ENCODE results near the gene UBTD2. TPM values are rescaled to one million over a fixed set of nuclear protein-coding genes. Genes with fewer than 3 reads are reported as not detected.
"Not testable (repeated sequence)": the region's sequence is repeated elsewhere in the genome, so short reads cannot be mapped to it uniquely, and the experiment has no call there.

Gene UBTD2
- total RNA-seq, 1 experiment from 2014 or later: 22.7 TPM

DNA sequence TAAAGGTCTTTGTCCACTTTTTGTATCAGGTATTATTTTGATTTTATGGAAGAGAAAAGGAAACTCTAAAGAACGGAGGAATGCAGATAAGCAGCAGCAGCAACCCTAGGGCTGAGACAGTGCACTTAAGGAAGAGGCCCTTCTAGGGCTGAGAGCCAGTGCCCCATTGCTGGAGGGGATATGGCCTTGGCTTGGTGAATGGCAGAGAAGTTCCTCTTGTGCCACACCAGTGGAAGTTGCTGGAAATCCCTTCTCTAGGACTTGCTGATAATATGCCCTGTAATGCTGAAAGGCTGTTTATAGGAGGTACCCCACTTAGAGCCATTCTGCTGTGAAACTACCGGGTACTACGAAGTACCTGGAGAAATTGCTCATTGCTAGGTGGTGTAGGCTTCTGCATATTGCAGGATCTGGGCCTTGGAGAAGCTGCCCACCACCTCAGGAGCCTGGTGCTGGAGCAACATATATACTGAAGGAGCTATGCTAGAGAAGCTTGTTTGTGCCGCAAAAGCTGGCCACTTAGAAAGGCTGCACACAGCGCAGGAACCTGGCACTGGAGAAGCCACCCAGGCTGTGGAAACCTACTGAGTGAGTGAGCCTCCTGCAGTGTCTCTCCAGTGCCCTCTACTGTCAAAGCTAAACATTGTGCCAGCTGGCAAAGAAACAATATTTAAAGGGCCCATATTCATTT, 9.6 kb upstream of the UBTD2 start:
- no peak overlapping the region for H3K27ac Mint-ChIP-seq
- no peaks in the 10 kb centered on the region for H3K36me3 Mint-ChIP-seq
- DNase-seq (ENCODE audit: low spot score) (peak; percentile 53), ATAC-seq (peak; percentile 98)
- H3K4me1 Mint-ChIP-seq: no peaks in the 10 kb centered on the region
- ChIA-PET CTCF (interaction anchor here (0.6 to 3.7 kb wide), 26 partner anchors 8 to 381 kb away, joined by 3 to 25 read pairs (median 4); partner anchors contain the start of genes STK10 and UBTD2), POLR2A (no interaction called here)
- no peaks in the 10 kb centered on the region for H3K9me3 Mint-ChIP-seq
- H3K27me3 Mint-ChIP-seq (ENCODE audit: low read depth): peaks cover 7% of the 10 kb centered on the region; the same call in 1 of the 2 replicates
- no peak overlapping the region for H3K4me3 Mint-ChIP-seq
- no peak for TF ChIP-seq TEAD1 (CRISPR knock-in tag; IDR thresholded peaks at IDR 0.05)
- no peak for TF ChIP-seq RORB (CRISPR knock-in tag; IDR thresholded peaks at IDR 0.05)

DNA sequence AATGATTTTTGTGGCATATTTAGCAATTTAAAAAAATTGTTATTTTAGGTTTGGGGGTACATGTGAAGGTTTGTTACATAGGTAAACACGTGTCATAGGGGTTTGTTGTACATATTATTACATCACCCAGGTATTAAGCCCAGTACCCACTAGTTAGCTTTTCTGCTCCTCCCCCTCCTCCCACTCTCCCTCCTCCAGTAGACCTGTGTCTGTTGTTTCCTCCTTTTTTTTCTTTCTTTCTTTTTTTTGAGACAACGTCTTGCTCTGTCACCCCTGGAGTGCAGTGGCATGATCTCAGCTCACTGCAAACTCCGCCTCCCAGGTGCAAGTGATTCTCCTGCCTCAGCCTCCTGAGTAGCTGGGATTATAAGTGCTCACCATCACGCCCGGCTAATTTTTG, 8.3 kb upstream of the UBTD2 start:
- not testable (repeated sequence) for H3K9me3 Mint-ChIP-seq
- CTCF ChIA-PET: interaction anchor here (0.5 to 3.7 kb wide), 6 partner anchors 9 to 196 kb away, joined by 3 to 25 read pairs (median 4); partner anchors contain the start of genes STK10 and UBTD2

DNA sequence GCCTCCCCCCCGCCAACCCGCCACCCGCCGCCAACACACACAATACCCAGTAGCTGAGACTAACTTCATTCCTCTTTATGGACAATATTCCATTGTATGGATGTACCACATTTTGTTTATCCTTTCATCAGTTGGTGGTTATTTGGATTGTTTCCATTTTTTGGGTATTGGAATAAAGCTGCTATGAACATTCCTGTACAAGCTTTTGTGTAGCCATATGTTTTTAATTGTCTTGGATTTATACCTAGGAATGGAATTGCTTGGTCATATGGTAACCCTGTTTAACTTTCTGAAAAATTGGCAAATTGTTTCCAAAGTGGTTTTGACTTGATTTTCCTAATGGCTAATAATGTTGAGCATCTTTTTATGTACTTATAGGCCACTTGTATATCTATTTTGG, 4.9 kb upstream of the UBTD2 start:
- no peak overlapping the region for H3K4me3 Mint-ChIP-seq
- peaks cover 14% of the 10 kb centered on the region for H3K4me1 Mint-ChIP-seq
- no peak overlapping the region for H3K27ac Mint-ChIP-seq
- peaks cover 10% of the 10 kb centered on the region for H3K27me3 Mint-ChIP-seq (ENCODE audit: low read depth)
- no peak for ATAC-seq
- no peaks in the 10 kb centered on the region for H3K36me3 Mint-ChIP-seq
- ChIA-PET CTCF (interaction anchor here (0.7 kb wide), 1 partner anchor 100 kb away, joined by 3 read pairs; no protein-coding TSS in a partner anchor), POLR2A (interaction anchor here (0.6 kb wide), 1 partner anchor 10 kb away, joined by 4 read pairs; no protein-coding TSS in a partner anchor)
- no peak for DNase-seq (ENCODE audit: low spot score)
- H3K9me3 Mint-ChIP-seq: no peaks in the 10 kb centered on the region
- TF ChIP-seq JUN (CRISPR knock-in tag; IDR thresholded peaks at IDR 0.05): no peak
- TF ChIP-seq MLX (CRISPR knock-in tag; IDR thresholded peaks at IDR 0.05): no peak
- TF ChIP-seq TCF7 (CRISPR knock-in tag; IDR thresholded peaks at IDR 0.05; ENCODE audit: low read depth): no peak
- TF ChIP-seq SP1 (CRISPR knock-in tag; conservative IDR thresholded peaks at IDR 0.05): no peak
- TF ChIP-seq, protein P1, sequence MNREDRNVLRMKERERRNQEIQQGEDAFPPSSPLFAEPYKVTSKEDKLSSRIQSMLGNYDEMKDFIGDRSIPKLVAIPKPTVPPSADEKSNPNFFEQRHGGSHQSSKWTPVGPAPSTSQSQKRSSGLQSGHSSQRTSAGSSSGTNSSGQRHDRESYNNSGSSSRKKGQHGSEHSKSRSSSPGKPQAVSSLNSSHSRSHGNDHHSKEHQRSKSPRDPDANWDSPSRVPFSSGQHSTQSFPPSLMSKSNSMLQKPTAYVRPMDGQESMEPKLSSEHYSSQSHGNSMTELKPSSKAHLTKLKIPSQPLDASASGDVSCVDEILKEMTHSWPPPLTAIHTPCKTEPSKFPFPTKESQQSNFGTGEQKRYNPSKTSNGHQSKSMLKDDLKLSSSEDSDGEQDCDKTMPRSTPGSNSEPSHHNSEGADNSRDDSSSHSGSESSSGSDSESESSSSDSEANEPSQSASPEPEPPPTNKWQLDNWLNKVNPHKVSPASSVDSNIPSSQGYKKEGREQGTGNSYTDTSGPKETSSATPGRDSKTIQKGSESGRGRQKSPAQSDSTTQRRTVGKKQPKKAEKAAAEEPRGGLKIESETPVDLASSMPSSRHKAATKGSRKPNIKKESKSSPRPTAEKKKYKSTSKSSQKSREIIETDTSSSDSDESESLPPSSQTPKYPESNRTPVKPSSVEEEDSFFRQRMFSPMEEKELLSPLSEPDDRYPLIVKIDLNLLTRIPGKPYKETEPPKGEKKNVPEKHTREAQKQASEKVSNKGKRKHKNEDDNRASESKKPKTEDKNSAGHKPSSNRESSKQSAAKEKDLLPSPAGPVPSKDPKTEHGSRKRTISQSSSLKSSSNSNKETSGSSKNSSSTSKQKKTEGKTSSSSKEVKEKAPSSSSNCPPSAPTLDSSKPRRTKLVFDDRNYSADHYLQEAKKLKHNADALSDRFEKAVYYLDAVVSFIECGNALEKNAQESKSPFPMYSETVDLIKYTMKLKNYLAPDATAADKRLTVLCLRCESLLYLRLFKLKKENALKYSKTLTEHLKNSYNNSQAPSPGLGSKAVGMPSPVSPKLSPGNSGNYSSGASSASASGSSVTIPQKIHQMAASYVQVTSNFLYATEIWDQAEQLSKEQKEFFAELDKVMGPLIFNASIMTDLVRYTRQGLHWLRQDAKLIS (CRISPR knock-in tag; IDR thresholded peaks at IDR 0.05; ENCODE audit: borderline replicate concordance): no peak
- TF ChIP-seq ZNF281 (CRISPR knock-in tag; IDR thresholded peaks at IDR 0.05): no peak
- TF ChIP-seq, protein P2, sequence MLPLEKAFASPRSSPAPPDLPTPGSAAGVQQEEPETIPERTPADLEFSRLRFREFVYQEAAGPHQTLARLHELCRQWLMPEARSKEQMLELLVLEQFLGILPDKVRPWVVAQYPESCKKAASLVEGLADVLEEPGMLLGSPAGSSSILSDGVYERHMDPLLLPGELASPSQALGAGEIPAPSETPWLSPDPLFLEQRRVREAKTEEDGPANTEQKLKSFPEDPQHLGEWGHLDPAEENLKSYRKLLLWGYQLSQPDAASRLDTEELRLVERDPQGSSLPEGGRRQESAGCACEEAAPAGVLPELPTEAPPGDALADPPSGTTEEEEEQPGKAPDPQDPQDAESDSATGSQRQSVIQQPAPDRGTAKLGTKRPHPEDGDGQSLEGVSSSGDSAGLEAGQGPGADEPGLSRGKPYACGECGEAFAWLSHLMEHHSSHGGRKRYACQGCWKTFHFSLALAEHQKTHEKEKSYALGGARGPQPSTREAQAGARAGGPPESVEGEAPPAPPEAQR (CRISPR knock-in tag; IDR thresholded peaks at IDR 0.05): no peak
- no peak for TF ChIP-seq GTF2I (CRISPR knock-in tag; conservative IDR thresholded peaks at IDR 0.05)
- TF ChIP-seq HMGXB4 (CRISPR knock-in tag; IDR thresholded peaks at IDR 0.05): no peak
- no peak for TF ChIP-seq ESRRA (CRISPR knock-in tag; IDR thresholded peaks at IDR 0.05; ENCODE audit: borderline replicate concordance)
- TF ChIP-seq, protein P3, sequence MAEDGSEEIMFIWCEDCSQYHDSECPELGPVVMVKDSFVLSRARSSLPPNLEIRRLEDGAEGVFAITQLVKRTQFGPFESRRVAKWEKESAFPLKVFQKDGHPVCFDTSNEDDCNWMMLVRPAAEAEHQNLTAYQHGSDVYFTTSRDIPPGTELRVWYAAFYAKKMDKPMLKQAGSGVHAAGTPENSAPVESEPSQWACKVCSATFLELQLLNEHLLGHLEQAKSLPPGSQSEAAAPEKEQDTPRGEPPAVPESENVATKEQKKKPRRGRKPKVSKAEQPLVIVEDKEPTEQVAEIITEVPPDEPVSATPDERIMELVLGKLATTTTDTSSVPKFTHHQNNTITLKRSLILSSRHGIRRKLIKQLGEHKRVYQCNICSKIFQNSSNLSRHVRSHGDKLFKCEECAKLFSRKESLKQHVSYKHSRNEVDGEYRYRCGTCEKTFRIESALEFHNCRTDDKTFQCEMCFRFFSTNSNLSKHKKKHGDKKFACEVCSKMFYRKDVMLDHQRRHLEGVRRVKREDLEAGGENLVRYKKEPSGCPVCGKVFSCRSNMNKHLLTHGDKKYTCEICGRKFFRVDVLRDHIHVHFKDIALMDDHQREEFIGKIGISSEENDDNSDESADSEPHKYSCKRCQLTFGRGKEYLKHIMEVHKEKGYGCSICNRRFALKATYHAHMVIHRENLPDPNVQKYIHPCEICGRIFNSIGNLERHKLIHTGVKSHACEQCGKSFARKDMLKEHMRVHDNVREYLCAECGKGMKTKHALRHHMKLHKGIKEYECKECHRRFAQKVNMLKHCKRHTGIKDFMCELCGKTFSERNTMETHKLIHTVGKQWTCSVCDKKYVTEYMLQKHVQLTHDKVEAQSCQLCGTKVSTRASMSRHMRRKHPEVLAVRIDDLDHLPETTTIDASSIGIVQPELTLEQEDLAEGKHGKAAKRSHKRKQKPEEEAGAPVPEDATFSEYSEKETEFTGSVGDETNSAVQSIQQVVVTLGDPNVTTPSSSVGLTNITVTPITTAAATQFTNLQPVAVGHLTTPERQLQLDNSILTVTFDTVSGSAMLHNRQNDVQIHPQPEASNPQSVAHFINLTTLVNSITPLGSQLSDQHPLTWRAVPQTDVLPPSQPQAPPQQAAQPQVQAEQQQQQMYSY (CRISPR knock-in tag; IDR thresholded peaks at IDR 0.05): no peak
- TF ChIP-seq SMAD3 (CRISPR knock-in tag; IDR thresholded peaks at IDR 0.05; ENCODE audit: borderline replicate concordance): no peak

More for the DNA sequence above, 8.3 kb upstream of the UBTD2 start:
- DNase-seq (ENCODE audit: low spot score); H3K4me1 Mint-ChIP-seq; ATAC-seq; POLR2A ChIA-PET; H3K27ac Mint-ChIP-seq; H3K4me3 Mint-ChIP-seq; H3K27me3 Mint-ChIP-seq (ENCODE audit: low read depth); H3K36me3 Mint-ChIP-seq: not testable (repeated sequence)
- TF ChIP-seq ZNF263 (CRISPR knock-in tag; IDR thresholded peaks at IDR 0.05; ENCODE audit: low read depth): peak; percentile 38; the same call in 1 of the 2 replicates

Measured in WTC11 (cell line).